ELR (cell line): Measurements from ENCODE around the gene SLC4A11.
A peak's percentile ranks its signal among the peaks of the same experiment; 100 is the strongest.

ENCODE experiments used
- DNase-seq: peaks from one replicate; pipeline ENCODE4 v3.0.0-alpha.2; 2015; ENCODE audit warnings: low read depth

Gene SLC4A11

DNA sequence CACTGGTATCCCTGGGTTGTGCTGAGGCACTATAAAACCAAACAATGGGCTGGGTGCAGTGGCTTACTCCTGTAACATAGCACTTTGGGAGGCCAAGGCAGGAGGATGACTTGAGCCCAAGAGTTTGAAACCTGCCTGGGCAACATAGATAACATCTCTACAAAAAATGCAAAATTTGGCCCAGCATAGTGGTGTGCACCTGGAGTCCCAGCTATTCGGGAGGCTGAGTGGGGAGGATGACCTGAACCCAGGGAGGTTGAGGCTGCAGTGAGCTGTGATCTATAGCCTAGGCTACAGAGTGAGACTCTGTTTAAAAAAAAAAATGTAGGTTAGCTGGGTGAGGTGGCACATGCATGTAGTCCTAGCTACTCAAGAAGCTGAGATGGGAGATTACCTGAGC is 7.7 kb upstream of the SLC4A11 start:
- DNase-seq, result no peak

DNA sequence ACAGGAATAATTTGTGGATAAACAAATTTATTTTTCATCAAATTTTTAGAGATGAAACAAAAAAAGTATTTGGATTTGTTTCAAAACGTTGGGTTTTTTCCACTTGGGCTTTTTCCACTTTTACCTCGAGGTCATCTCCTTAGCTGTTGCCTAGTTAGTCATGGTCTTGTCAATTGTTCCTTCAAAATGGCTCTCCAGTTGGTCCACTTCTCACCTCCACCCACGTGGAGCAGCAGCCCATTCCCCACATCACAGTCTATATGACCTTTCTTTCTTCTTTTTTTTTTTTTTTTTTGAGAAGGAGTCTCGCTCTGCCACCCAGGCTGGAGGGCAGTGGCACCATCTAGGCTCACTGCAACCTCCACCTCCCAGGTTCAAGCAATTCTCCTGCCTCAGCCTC is 6.7 kb upstream of the SLC4A11 start:
- no peak for DNase-seq

DNA sequence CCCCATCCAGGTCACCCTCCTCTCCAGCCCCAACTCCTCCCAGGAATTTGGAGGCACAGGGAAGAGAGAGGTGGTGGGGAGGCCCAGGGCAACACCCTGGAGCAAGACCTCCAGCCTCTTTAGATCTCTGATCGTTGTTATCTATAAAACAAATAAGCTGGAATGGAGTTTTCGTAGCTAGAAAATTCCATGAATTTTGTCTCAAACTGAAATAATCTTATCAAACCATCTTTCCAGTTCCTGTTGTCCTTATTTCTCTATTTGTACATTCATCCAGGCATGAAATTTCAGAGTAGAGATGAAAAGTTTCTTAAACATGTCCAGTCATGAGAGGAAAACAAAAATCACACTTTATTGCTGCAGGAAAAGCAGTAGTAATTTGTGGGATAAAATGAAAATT is 6.2 kb upstream of the SLC4A11 start:
- DNase-seq, result no peak

DNA sequence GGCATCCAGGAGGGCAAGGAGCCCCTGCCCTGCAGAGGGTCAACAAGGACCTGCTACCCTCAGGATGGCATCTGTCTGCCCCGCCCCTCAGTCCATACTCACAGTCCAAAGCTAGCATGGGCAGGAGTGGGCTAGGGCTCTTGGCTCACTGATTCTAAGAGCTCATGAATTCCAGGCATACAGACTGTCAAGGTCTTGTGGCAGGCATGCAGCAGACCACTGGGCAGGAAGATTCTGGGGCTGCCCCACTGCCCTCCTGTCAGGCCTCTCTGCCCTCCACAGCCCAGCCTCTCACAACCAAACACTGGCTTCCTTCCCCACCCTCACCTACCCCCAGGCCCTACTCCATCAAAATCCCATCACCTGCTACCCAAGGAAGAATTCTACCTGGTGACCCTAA is 5.6 kb upstream of the SLC4A11 start:
- no peak for DNase-seq

DNA sequence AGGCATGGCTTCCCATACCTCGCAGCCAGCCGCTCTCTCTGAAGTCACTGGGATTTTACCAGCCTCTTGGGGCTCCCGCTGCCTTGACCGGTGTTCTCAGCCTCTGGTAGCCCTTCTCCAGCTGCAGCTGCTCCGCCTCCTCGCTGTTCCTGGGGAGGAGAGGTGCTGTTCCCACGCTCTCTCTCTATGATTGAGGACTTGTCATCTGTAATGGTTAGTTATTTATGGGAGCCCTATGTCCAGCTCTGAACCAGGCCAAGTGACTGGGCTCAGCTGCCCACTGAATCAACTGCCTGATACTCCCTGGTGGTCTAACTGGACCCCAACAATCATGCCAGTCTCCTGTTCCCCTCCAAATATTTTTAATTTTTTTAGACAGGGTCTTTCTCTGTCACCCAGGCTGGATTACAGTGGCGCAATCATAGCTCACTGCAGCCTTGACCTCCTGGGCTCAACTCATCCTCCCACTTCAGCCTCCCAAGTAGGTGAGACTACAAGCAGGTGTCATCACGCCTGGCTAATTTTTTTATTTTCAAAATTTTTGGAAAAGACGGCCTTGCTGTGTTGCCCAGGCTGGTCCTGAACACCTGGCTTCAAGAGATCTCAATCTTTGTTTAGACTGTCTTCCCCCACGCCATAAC is 4.8 kb upstream of the SLC4A11 start:
- no peak for DNase-seq

DNA sequence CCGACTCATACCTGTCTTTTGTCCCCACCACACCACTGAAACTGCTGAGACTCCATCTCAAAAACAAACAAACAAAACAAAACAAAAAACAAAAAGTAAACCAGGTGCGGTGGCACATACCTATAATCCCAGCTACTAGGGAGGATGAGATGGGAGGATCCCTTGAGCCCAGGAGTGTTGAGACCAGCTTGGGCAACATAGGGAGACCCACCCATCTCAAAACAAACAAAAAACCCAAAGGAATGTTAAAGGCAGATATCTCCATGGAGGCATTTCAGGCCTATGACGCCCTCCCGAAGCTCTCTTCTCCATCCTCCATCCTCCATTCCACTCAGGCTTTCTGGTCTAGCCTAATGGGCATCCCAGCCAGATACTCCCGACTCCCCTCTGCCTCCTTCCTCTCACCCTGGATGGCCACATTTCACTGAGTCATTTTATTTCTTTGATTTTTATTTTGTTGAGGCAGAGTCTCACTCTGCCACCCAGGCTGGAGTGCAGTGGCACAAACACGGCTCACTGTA is 3.2 kb upstream of the SLC4A11 start:
- DNase-seq, result no peak

DNA sequence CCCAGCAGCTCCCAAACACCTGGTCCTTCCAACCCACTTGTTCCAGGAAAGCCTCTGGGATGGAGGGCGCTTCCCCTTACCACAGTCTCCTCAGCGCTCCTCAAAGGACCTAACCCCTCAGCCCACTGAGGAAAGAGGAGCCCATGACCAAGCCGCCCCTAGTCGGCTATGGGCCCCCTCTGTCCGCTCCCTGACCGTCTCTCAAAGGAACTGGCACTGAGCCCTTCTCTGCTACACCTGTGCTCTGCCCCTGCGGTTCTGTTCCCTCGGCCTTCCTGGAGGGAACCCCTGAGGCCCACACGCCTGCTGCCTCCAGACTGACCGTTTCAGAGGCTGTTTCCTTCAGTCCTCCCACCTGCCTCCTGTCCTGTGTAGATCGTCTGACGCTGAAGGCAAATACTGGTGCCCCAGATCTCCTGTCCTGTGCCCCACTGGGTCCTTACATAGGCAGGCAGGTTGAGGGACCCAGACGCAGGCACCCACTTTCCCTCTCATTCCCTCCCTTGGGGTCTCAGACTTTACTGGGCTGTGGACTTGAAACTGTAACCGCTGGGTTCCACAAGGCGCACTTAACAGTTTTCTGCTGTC is 1.9 kb upstream of the SLC4A11 start:
- no peak for DNase-seq

DNA sequence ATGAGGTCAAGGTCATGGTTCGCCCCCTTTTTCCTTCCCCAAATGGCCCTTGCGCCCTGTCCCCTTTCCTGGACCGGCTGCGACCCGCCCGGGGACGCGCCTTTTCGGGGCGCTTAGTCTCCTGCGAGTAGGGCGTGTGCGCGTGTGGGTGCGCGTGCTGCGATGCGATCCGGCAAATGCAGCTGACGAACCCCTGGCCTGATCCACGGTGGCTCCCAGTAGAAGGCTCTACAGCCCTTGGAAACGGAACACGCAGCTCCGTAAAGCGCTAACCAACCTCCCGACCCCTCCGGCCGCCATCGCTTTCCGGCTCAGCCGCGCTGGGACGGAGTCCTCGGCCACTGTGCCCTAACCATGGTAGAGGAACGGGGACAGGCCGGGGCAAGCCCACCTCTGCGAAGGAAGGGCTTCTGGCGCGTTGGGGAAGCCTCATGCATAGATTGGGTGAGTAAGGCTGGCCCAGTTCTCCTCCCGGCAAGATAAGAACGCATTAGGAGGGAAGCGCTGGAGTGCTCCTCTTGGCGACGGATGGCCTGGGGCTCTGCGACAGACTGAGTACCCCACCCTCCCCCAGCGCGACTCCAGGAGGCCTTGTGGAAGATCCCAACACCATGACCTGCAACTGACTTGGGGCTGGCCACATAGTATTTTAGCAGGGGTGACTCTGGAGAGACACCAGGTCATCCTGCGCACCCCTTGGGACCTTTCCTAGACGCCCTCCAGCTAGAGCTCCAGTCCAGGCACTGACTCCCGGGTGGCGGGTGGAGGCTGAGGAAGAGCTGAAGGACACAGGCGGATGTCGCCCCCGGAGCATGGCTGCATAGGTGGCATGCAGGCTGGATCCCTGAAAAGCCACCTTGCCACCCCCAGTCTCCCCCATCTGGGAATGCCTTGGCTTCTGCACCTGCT is 1.1 kb upstream of the SLC4A11 start:
- DNase-seq, result no peak

DNA sequence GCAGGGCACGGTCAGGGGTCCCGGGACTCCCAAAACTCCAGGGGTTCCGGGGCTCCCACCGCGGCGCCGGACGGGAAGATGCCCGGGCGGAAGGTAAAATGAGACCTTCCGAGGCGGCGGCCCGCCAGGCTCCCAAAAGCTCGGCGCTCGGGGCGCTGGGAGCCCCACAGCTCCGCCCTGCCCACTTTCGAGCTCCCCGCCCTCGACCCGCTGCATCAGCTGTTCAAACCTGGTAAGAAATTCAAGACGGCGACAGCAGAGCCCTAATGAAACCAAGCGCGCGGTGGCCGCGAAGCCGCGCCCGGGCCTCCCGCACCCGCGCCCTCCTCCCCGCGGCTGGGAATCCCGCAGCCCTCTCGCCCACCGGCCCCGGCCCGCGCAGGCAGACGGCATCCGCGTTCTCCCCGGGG is 369 bp downstream of the SLC4A11 start:
- peak; percentile 52 for DNase-seq

DNA sequence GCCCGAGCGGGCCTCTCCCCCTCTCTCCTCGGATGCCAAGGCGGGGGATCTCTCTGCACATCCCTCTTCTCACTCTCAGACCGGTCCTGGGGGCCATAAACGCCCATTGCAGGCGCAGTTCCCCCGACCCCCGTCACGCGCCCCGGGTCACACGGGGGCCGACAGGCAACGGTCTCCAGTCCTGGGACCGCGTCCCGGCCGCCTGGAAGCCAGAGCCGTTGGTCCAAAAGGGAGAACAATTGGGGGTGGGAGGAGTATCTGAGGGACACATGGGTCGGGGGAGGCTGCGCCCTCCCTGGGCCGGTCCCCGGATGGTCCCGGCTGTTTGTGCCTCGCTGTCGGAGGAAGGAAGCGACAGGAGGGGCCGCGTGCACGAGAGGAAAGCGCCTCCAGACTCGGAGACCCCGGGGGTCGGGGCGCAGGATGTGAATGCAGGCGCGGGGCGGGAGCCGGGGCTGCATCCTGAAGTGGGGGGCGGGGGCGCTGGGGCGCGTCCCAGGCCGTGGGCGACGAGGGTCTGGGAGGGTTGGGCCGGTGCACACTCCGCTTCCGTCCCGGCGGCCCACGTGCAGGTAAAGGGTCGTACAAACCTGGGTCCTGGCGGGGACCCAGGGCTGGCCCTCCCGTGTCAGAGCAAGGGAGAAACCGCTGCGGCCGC is 903 bp downstream of the SLC4A11 start:
- DNase-seq, result no peak

GRCh38 chr20:3237011-3237957 is 1.7 kb downstream of the SLC4A11 start:
- no peak for DNase-seq

GRCh38 chr20:3235666-3236324 is 3.2 kb downstream of the SLC4A11 start:
- DNase-seq, result peak; percentile 72

GRCh38 chr20:3233991-3234498 is 4.9 kb downstream of the SLC4A11 start:
- no peak for DNase-seq

- DNase-seq, result no peak
Measured at GRCh38 chr20:3233131-3233990, 5.6 kb downstream of the SLC4A11 start.

DNA sequence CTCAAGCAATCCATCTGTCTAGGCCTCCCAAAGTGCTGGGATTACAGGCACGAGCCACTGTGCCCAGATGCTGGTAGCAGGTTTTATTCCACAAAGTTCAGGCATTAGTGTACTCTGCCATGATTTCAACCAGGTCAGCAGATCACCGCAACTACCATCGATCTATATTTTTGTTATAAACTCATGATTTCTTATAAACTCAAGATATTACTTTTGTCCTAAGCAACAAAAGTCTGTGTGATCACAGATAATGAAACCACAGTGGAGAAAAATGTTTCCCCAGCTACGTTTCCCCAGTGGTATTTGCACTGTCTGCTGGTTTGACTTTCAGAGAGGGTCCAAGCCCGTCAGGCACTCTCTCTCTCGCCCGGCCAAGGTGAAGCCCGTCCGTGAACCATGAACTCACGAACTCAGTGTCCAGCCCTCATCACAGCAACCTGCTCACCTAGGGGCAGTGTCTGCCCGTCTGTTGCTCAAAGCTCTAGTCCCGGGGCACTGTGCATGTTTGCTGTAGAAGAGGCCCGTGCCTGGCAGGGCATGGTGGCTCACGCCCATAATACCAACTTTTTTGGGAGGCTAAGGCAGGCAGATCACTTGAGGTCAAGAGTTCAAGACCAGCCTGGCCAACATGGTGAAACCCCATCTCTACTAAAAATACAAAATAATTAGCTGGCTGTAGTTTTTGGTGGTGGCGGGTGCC is 7.0 kb downstream of the SLC4A11 start:
- DNase-seq, result no peak

GRCh38 chr20:3231116-3231515 is 7.9 kb downstream of the SLC4A11 start:
- DNase-seq, result no peak

GRCh38 chr20:3229798-3230197 is 9.2 kb downstream of the SLC4A11 start:
- DNase-seq, result no peak

DNA sequence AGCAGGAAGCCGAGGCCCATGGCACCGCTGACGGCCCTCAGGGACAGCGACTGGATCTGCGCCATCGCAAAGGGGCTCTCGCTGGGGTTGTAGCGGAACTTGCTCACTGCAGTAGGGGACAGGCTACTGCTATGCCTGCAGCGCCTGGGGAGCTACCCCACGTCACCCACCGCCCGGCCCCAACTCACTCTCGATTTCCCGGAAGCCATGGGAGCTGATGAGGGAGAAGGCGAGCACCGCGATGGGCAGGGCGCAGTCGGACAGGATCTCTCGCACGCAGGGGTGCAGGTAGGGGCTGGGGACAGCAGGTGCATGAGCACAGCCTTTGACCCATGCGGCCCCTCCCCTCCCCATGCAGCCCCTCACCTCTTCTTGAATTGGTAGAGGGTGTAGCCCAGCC is 9.8 kb downstream of the SLC4A11 start:
- no peak for DNase-seq

DNA sequence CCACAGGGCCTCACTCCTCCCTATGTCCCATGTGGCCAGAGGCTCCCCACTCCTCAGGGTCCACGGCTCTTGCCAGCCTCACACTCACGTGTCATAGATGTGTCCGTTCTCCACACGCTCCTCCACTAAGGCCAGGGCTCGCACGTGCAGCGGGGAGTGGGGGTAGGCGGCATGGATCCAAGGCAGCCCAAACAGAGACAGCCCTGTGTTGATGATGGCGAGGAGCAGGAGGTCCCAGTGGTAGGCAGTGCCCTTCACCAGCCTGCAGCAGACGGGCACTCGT is 10.3 kb downstream of the SLC4A11 start:
- no peak for DNase-seq
